ENCODE results near the gene RBMXL2.

DNA sequence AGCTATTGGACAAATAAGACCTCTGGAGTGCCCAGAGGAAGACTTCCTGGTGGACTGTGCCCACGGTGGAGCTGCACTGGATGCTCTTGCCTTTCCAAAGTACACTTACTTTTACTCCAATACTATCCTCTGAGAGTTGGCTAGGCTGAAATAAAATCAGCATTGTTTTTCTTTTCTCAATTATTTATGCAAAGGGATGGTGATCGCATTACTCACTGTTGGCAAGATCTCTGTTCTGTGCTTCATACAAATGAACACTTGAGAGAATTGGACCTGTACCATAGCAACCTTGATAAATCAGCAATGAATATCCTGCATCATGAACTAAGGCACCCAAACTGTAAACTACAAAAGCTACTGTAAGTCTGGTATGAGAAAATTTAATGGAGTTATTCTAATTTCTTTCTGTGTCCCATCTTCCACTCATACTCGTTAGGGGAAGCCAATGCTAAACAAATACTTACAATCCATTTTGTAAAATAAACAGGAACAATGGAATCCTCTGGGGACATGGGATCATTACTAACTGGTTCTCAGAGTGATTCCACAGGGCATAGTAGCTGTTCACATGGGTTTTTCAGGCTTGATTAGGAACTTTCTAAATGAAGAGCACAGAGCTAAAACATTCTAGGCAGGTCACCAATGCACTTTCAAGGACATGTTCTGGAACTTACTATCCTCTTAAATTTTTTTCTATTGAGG, 42.2 kb upstream of the RBMXL2 start:
- no peak for TF ChIP-seq BHLHE40 (IDR thresholded peaks at IDR 0.05; ENCODE audit: low read depth, low read length)
- no peak for TF ChIP-seq RFX5 (IDR thresholded peaks at IDR 0.05; ENCODE audit: low read depth, low read length)
- no peak for TF ChIP-seq POLR2A (IDR thresholded peaks at IDR 0.05; ENCODE audit: low read depth, low read length)
- TF ChIP-seq, protein P1, sequence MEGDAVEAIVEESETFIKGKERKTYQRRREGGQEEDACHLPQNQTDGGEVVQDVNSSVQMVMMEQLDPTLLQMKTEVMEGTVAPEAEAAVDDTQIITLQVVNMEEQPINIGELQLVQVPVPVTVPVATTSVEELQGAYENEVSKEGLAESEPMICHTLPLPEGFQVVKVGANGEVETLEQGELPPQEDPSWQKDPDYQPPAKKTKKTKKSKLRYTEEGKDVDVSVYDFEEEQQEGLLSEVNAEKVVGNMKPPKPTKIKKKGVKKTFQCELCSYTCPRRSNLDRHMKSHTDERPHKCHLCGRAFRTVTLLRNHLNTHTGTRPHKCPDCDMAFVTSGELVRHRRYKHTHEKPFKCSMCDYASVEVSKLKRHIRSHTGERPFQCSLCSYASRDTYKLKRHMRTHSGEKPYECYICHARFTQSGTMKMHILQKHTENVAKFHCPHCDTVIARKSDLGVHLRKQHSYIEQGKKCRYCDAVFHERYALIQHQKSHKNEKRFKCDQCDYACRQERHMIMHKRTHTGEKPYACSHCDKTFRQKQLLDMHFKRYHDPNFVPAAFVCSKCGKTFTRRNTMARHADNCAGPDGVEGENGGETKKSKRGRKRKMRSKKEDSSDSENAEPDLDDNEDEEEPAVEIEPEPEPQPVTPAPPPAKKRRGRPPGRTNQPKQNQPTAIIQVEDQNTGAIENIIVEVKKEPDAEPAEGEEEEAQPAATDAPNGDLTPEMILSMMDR (conservative IDR thresholded peaks at IDR 0.05; ENCODE audit: low read depth, low read length): no peak
- no peak for TF ChIP-seq RAD21 (IDR thresholded peaks at IDR 0.05; ENCODE audit: low read length)
- no peak for TF ChIP-seq RCOR1 (IDR thresholded peaks at IDR 0.05; ENCODE audit: insufficient replicate concordance, low read length)
- no peak for TF ChIP-seq MAFK (IDR thresholded peaks at IDR 0.05; ENCODE audit: low read depth, low read length)
- TF ChIP-seq MXI1 (IDR thresholded peaks at IDR 0.05; ENCODE audit: borderline replicate concordance, low read depth, low read length): no peak
- TF ChIP-seq MAZ (IDR thresholded peaks at IDR 0.05; ENCODE audit: borderline replicate concordance, low read depth, low read length): no peak
- TF ChIP-seq NFE2L2 (IDR thresholded peaks at IDR 0.05; ENCODE audit: low read depth, low read length): no peak

All from IMR-90 (cell line).